Germinal center (tissue), 1 donor: Measurements from ENCODE around the gene KDM4E.
"Not testable (repeated sequence)": the region's sequence is repeated elsewhere in the genome, so short reads cannot be mapped to it uniquely, and the experiment has no call there.

Source experiments
- DNase-seq: peaks from one replicate; pipeline ENCODE4 v3.0.0; 2012; ENCODE audit warnings: mixed read lengths, low spot score

KDM4E gene

DNA sequence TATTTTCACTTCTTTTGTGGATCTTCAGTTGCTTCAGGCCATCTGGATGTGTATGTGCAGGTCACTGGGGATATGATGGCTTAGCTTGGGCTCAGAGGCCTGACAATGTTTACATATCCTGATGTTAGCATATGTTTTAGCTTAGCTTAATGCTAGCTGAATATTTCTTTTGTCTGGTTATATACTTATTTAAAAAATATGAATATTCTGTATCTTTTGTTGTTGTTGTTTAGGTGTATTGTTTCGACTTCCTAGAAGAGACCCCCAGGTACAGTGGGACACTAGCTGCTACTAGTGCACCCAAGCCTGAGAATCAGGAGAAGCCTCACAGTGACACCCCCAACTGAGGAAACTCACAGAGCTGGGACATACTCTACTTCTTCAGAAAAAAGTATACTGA is at the start of gene KDM4E:
TSS of gene KDM4E (plus strand) at position 301 of the 400 bp plus-strand sequence. CDS start 300 bp downstream, outside the sequence.
- DNase-seq = no peak

- no peak for DNase-seq
These were observed 49.5 kb upstream of the KDM4E start for GRCh38 chr11:94975599-94975998.

GRCh38 chr11:94987378-94987777 is 37.7 kb upstream of the KDM4E start:
- no peak for DNase-seq

GRCh38 chr11:94988748-94989147 is 36.3 kb upstream of the KDM4E start:
- no peak for DNase-seq

DNA sequence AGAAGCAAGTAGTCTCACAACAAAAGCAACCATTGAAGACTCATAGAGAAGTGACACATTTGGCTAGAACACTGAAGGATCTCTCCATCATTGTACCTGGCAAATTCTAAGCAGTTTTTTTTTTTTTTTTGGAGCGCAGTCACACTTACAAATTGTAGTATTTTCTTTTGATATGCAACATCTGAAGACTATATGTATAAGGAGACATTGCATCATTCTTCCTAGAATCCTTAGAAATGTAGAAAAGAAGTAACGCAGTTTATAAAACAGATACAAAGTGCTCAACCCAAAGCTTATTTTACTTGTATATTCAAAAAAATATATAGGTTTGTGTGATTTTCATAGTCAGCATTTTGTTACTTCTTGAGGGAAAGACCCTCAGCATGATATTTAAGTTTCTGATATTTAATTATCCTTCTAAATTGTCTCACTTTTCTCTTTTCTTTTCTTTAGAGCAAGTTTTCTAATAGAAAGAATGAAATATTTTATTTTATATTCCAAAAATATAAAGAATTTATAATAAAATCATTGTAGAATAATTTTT is 31.6 kb upstream of the KDM4E start:
- no peak for DNase-seq

DNA sequence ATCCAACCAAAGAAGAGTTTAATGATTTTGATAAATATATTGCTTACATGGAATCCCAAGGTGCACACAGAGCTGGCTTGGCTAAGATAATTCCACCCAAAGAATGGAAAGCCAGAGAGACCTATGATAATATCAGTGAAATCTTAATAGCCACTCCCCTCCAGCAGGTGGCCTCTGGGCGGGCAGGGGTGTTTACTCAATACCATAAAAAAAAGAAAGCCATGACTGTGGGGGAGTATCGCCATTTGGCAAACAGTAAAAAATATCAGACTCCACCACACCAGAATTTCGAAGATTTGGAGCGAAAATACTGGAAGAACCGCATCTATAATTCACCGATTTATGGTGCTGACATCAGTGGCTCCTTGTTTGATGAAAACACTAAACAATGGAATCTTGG is 27.6 kb upstream of the KDM4E start:
- DNase-seq = no peak

DNA sequence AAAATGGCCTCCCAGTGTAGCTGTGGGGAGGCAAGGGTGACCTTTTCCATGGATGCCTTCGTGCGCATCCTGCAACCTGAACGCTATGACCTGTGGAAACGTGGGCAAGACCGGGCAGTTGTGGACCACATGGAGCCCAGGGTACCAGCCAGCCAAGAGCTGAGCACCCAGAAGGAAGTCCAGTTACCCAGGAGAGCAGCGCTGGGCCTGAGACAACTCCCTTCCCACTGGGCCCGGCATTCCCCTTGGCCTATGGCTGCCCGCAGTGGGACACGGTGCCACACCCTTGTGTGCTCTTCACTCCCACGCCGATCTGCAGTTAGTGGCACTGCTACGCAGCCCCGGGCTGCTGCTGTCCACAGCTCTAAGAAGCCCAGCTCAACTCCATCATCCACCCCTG is 26.8 kb upstream of the KDM4E start:
- DNase-seq = no peak

DNA sequence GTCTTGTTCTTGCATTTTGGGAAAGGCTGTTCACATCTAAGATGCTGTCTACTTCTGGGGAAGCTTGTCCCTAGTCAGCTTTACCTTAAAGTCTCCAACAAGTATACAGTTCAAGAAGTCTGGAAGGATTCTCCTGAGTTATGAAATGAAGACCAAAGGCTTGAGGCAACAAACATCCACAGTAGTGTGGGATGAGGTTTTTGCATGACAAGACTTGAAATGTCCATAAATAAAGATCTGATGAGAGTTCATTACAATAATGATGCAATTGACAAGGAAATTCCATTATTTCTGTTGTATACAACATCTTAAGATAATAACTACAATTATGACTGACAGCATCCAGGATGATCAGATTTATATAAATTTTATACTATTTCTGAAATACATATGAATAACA is 21.3 kb upstream of the KDM4E start:
- DNase-seq = no peak

- DNase-seq = no peak
These were observed 19.4 kb upstream of the KDM4E start for GRCh38 chr11:95005642-95006041.

DNA sequence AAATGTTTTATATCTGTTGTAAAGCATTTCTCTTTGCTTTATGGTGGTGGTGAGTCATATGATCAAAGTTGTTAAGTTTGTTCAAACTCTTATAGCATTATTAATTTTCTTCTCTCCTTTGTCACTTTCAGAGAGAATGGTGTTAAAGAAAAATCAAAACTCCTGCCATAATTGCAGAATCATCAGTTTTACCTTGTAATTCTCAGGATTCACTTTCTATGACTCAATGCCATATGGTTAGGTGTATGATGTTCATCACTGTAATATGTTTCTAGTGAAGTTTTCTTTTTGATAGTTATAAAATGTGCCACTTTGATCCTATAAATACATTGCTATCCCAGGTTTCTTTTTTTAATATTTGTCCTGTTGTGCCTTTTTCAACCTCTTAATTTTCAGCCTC is 13.7 kb upstream of the KDM4E start:
- DNase-seq = no peak

DNA sequence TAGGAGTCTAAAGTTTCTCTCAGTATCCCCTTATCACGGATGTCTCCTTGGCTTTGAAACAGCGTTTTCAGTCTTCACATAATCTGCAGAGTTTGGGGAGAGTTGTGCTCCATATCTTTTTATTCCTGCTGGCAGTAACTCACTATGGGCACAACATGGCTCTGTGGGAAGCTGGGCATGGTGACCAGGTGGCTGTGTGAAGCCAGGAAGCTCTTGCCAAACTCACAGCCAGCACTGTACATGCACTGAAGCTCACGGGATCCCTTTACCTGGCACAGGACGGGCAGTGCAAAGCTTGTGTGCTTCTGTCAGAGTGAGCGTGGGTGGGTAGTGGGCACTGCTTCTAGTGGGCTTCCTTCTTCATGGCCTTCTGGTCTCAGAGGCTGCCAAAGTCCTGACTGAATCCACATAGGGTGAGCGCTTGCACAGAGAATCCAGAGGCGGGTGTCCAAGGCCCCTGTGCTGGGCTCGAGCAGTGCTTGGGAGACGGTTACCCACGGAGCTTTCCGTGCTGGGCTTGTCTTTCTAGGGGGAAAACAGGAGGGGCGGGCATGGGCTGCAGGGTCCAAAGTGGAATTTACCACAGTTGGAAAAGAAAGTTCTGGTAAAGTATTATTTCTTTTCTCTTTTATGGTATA is 10.8 kb upstream of the KDM4E start:
- no peak for DNase-seq

- no peak for DNase-seq
These were observed 8.9 kb upstream of the KDM4E start for GRCh38 chr11:95016139-95016538.

- DNase-seq = not testable (repeated sequence)
These were observed 3.6 kb upstream of the KDM4E start for GRCh38 chr11:95021468-95021867.

DNA sequence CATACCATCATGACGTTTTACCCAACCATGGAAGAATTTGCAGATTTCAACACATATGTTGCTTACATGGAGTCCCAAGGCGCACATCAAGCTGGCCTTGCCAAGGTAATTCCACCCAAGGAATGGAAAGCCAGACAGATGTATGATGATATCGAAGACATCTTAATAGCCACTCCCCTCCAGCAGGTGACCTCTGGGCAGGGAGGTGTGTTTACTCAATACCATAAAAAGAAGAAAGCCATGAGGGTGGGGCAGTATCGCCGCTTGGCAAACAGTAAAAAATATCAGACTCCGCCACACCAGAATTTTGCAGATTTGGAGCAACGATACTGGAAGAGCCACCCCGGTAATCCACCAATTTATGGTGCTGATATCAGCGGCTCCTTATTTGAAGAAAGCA is 536 bp downstream of the KDM4E start:
- DNase-seq = not testable (repeated sequence)

DNA sequence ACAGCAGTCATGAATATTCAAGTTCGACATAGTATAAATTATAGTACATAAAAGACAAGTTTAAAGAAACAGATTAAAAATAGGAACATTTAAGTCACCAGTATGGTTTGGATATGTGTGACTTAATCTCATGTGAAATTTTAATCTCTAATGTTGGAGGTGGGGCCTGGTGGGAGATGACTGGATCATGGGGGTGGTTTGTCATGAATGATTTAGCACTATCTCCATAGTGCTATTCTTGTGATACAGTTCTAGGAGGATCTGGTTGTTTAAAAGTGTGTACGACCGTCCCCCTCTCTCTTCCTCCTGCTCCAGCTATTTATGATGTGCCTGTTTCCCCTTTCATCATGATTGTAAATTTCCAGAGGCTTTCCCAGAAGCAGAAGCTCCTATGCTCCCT is 3.3 kb downstream of the KDM4E start:
- DNase-seq = no peak

- no peak for DNase-seq
These were observed 8.0 kb downstream of the KDM4E start for GRCh38 chr11:95033051-95033450.

DNA sequence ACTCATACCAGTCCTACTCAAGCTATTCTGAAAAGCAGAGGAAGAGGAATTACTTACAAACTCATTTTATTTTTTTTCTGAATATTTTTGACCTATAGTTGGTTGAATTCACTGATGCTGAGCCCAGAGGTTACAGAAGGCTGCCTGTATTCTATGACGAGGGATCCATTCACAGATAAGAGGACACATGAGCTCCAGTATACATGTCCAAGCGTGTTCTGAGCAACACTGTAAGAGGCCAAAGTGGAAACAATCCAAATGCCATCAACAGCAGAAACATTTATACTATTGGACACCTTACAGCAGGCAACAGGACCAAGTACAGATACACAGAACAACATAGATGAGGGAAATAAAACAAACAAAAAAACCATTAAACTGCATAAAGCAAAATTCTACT is 10.3 kb downstream of the KDM4E start:
- no peak for DNase-seq

DNA sequence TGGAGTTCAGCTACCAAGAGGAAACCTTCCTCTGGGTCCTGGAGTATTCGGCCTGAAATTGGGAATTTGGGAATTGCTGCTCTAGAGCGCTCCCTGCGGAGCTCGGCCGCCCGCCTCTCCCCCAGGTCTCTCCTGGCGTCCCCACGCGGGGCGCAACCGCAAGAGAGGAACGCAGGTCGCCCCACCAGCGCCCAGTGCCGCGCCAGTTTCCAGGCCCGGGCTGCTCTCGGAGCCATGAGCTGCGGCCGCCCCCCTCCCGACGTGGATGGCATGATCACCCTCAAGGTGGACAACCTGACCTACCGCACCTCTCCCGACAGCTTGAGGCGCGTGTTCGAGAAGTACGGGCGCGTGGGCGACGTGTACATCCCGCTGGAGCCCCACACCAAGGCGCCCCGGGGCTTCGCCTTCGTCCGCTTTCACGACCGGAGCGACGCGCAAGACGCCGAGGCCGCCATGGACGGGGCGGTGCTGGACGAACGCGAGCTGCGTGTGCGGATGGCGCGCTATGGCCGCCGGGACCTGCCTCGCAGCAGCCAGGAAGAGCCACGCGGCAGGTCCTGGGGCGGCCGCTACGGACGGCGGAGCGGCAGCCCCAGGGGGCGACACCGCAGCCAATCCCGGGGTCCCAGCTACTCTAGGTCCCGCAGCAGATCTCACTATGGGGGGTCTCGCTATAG is 12.4 kb downstream of the KDM4E start:
- not testable (repeated sequence) for DNase-seq

GRCh38 chr11:95042239-95042638 is 17.2 kb downstream of the KDM4E start:
- no peak for DNase-seq

- DNase-seq = no peak
These were observed 17.8 kb downstream of the KDM4E start for GRCh38 chr11:95042906-95043305.

- DNase-seq = no peak
These were observed 19.0 kb downstream of the KDM4E start for GRCh38 chr11:95044010-95044409.

GRCh38 chr11:95045812-95046211 is 20.8 kb downstream of the KDM4E start:
- no peak for DNase-seq

GRCh38 chr11:95049122-95049521 is 24.1 kb downstream of the KDM4E start, which contains the start of gene KDM4F:
Gene KDM4F (plus strand): TSS chr11:95049422.
- not testable (repeated sequence) for DNase-seq
